Body of pancreas (tissue), 4 donors: ENCODE data around the gene MAGEA9B.
"Not testable (repeated sequence)": the region's sequence is repeated elsewhere in the genome, so short reads cannot be mapped to it uniquely, and the experiment has no call there.

Source experiments
- CTCF ChIP-seq, 7 experiments: fragments of 450-650 bp in 4 of 7; fragments of 200-600 bp in 3 of 7; sonication (generic) in 3 of 7; IDR thresholded peaks; one replicate each; pipeline ENCODE4 v1.5.1; 2016 to 2019; ENCODE audit warnings: antibody characterized with exemption in 7 of 7
- POLR2A ChIP-seq, 3 donors: fragments of 450-650 bp; IDR thresholded peaks; one replicate each; pipeline ENCODE4 v1.6.1; 2016; ENCODE audit warnings: antibody characterized with exemption in 3 of 3, mild to moderate bottlenecking in 2 of 3

GRCh38 chrX:149534926-149535602 lies 52.2 kb downstream of the MAGEA9B start:
- not testable (repeated sequence) for TF ChIP-seq CTCF, POLR2A (IDR thresholded peaks at IDR 0.05)
